Astrocyte of the spinal cord (primary cell): ENCODE data around the gene DSCAML1.
"Not testable (repeated sequence)": the region's sequence is repeated elsewhere in the genome, so short reads cannot be mapped to it uniquely, and the experiment has no call there.

Experiments
- DNase-seq: peaks from one replicate; pipeline ENCODE4 v3.0.0; 2011; ENCODE audit warnings: low read depth, low spot score
- H3K4me3 ChIP-seq: 2 replicates; pipeline ENCODE4 v1.5.1; 2011; ENCODE audit warnings: low read depth, mild to moderate bottlenecking, low read length, moderate library complexity
- in situ Hi-C: cut with HindIII; loops from 2 replicates; pipeline ENCODE4 v1.10.0; 2017; ENCODE audit warnings: low sequenced_read_pairs
- TF ChIP-seq, protein P1 (sequence below): IDR thresholded peaks from 2 replicates; pipeline ENCODE4 v1.5.1; 2012; ENCODE audit warnings: low read depth, mild to moderate bottlenecking, low read length, inconsistent platforms

The DSCAML1 gene

GRCh38 chr11:117770061-117770460 lies 27.0 kb downstream of the DSCAML1 start:
- TF ChIP-seq, protein P1, sequence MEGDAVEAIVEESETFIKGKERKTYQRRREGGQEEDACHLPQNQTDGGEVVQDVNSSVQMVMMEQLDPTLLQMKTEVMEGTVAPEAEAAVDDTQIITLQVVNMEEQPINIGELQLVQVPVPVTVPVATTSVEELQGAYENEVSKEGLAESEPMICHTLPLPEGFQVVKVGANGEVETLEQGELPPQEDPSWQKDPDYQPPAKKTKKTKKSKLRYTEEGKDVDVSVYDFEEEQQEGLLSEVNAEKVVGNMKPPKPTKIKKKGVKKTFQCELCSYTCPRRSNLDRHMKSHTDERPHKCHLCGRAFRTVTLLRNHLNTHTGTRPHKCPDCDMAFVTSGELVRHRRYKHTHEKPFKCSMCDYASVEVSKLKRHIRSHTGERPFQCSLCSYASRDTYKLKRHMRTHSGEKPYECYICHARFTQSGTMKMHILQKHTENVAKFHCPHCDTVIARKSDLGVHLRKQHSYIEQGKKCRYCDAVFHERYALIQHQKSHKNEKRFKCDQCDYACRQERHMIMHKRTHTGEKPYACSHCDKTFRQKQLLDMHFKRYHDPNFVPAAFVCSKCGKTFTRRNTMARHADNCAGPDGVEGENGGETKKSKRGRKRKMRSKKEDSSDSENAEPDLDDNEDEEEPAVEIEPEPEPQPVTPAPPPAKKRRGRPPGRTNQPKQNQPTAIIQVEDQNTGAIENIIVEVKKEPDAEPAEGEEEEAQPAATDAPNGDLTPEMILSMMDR: no peak
- in situ Hi-C loops: no loop called here
- no peak for DNase-seq
- no peak overlapping the region for H3K4me3 ChIP-seq

GRCh38 chr11:117769533-117769932 lies 27.5 kb downstream of the DSCAML1 start:
- TF ChIP-seq, protein P1: no peak
- in situ Hi-C loops: no loop called here
- H3K4me3 ChIP-seq: no peak overlapping the region
- DNase-seq: no peak

- no peak for DNase-seq
- TF ChIP-seq, protein P1: no peak
- in situ Hi-C loops: no loop called here
- H3K4me3 ChIP-seq: no peak overlapping the region
Observed at GRCh38 chr11:117768506-117768905, 28.5 kb downstream of the DSCAML1 start.

GRCh38 chr11:117767071-117767470 lies 29.9 kb downstream of the DSCAML1 start:
- no peak for DNase-seq
- TF ChIP-seq, protein P1: no peak
- H3K4me3 ChIP-seq: no peak overlapping the region
- in situ Hi-C loops: no loop called here

DNA sequence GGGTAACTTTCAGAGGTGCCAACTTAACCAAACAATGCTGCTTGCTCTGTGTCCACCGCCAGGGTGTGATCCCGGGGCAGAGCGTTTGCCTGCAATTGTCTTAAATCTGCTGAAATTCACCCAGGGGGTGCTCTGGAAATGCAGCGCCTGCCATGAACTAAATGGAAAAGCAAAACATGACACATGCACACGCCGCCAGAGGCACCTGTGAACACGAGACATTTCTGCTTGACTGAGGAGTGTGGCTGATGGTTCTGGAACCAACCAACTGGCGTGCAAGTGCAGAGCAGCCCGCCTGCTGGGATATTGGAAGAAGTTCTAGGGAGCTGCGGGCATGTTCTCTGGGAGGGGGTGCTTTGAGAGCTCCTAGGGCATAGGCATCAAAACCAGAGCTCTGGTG lies 30.4 kb downstream of the DSCAML1 start:
- H3K4me3 ChIP-seq: no peak overlapping the region
- in situ Hi-C loops: no loop called here
- TF ChIP-seq, protein P1: no peak
- DNase-seq: no peak

DNA sequence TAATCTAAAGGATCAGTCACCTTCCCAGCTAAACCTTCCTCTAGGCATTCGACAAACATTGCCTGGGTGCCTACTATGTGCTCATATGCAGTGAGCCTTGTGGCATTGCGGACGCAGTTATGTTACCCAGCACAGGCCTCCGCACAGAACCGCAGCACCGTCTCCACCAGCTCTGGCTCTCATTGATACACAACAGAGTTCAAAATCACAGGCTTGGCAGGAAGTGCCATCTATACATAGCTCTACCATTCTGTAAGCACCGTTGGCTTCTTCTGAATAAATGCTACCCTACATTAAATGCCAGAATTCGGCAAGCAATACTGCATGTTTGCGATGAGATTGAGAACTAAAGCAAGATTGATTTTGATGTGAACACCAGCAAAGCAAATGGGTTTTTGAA lies 31.0 kb downstream of the DSCAML1 start:
- TF ChIP-seq, protein P1: no peak
- no peak overlapping the region for H3K4me3 ChIP-seq
- in situ Hi-C loops: no loop called here
- no peak for DNase-seq

GRCh38 chr11:117765068-117765467 lies 31.9 kb downstream of the DSCAML1 start:
- TF ChIP-seq, protein P1: no peak
- H3K4me3 ChIP-seq: no peak overlapping the region
- in situ Hi-C loops: no loop called here
- no peak for DNase-seq

DNA sequence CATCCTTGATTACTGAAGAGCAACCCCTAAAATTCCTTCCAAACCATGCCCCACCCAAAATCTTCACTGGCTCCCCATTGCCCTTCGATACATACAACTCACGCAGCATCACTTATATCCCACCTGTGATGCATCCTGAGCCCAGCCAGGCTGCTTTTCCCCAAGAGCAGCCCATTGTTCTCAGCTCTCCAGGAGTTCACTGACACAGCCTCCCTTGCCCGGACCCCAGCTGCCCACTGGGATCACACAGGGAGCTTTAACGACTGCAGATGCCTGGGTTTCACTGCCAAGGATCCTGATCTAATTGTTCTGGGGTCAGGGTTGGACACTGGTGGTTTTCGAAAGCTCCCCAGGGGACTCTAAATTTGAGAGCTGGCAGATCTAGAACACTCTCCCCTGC lies 33.6 kb downstream of the DSCAML1 start:
- DNase-seq, H3K4me3 ChIP-seq, in situ Hi-C loops: not testable (repeated sequence)
